Endothelial cell of hepatic sinusoid (primary cell): ENCODE data around the gene TRIM31.

Experiments
- in situ Hi-C: cut with HindIII; loops from 2 replicates; pipeline ENCODE4 v1.10.0; 2017; ENCODE audit warnings: low sequenced_read_pairs

Gene TRIM31, protein sequence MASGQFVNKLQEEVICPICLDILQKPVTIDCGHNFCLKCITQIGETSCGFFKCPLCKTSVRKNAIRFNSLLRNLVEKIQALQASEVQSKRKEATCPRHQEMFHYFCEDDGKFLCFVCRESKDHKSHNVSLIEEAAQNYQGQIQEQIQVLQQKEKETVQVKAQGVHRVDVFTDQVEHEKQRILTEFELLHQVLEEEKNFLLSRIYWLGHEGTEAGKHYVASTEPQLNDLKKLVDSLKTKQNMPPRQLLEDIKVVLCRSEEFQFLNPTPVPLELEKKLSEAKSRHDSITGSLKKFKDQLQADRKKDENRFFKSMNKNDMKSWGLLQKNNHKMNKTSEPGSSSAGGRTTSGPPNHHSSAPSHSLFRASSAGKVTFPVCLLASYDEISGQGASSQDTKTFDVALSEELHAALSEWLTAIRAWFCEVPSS

DNA sequence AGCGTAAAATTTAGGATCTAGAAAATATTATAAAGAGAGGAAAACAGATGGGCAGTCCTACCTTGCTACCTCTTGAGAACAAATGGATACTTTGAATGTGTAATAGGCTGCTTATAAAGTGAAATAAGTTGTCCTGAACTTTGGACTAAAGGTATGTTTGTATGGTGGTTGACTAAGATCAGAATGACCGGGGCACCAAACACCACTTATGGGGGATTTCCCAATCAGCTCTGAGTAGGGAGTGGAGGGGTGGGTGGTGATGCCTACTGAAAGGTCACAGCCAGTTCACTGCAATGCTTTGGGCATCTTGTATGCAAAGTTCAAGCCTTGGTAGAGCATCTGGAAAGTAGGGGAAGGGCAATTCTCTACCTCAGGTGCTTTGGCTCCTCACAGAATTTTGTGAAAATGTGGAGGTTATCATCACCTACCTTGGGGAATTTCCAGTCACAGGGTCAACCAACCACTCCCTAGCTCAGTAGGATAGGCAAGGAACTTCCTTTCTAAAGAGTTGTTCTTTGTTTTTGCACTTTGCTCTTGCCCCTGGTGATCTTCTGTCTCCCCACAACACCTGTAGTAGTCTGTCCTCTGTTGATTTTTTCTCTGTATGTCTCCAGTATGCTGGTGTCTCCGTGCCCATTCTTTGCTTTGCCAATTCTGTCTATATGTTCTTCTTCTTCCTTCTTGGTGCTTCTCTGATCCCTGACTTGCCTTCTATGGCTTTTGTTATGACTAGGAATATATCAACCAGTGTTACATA is at the start of gene TRIM31:
TSS of gene TRIM31 (minus strand) at position 88 of the 757 bp plus-strand sequence. CDS start 285 bp downstream, outside the sequence.
- in situ Hi-C loops = no loop called here

- in situ Hi-C loops = no loop called here
Observed at GRCh38 chr6:30162265-30163089, 49.6 kb upstream of the TRIM31 start.

DNA sequence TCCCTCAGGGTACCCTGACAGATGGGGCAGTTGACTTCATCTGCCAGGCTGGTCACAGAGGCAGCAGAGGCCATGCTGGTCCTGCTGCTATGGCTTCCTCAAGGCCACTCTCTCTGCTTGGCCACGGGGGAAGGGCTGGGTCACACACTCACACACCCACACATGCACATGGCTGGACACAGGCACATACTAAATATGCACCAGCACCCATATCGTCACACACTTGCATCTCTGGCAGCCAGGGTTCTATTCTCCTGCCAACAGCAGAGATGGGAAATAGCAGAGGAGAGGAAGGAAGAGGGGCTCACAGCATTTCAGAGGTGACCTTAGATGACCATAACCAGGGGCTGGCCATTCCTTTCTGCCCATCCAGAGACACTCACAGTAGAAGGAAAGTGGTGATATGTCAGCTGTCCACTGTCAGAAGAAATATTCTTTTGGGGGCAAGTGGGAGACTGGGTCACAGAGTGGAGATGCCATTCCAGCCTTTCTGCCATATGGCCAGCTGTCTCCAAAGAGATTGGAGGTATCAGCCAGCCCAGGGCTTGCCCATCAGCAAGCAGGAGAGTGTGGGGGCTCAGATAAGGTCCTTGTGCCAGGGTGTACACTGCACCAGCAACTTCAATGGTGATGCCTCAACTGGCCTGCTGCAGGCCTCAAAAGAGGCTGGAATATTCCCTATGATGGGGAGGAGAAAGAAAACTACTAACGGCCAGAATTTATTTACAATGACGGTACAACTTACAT is 48.1 kb upstream of the TRIM31 start, which contains the start of gene TRIM10:
TSS of gene TRIM10 (minus strand) at position 427 of the 747 bp plus-strand sequence. CDS start at position 74, 353 bp downstream.
- in situ Hi-C loops = no loop called here

DNA sequence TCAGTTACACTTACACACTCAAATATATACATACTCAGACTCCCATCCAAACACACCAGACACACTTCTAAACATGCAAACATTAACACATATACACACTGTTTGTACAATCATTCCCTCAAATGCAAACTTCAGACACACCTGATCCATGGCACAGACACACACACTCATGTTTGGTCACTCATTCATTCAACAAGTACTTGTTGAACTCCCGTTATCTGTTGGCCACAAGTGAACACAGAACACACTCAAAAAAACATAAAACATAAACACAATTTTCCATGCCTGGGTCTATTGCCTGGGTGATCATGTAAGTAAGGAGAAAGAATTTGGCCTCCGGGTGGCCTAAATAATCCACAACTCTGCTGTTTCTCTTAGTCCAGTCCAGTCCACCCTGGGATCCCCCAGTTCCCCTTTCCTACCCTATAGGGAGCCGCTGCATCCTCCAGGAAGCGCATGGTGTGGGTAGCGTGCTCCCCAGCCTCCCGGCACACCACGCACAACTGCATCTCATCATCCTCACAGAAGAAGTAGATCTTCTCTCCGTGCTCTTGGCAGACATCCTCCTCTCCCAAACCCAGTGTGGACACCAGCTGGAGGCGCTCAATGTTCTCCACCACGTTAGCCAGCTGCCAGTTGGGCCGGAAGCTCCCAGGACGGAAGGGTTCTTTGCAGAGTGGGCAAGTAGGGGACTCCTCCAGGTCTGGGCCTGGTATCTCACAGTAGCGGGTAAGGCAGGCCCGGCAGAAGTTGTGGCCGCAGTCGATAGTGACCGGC is 47.3 kb upstream of the TRIM31 start:
- in situ Hi-C loops = no loop called here

DNA sequence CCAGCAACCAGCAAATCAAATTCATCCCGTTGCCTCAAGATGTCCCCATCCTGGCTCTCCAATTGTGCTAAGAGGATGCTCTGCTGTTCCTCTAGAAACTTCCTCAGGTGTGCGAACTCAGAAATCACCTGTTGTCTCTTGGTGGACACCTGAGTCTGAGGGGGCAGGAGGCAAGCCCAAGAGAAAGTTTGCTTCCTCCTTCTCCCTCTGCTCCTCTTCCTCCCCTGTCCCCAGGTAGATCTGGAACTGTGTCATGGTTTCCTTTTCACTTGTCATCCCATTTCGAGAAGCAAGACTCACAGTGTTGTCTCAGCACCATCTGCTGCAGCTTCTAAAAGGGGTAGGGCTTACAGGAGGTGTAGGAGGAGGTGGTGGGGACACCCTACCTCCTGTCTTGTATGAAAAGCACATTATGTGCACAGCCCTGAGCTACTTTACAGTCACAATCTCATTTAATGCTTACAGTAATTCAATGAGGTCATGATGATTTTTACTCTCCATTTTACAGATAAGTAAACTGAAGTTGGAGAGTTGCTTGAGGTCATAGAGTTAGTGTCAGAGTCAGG is 45.7 kb upstream of the TRIM31 start:
- in situ Hi-C loops = loop anchor here (10.0 kb wide), 1 partner anchor 64 kb away; no protein-coding TSS in a partner anchor

GRCh38 chr6:30157999-30158398 is 45.1 kb upstream of the TRIM31 start:
- in situ Hi-C loops = loop anchor here (10.0 kb wide), 1 partner anchor 63 kb away; no protein-coding TSS in a partner anchor

DNA sequence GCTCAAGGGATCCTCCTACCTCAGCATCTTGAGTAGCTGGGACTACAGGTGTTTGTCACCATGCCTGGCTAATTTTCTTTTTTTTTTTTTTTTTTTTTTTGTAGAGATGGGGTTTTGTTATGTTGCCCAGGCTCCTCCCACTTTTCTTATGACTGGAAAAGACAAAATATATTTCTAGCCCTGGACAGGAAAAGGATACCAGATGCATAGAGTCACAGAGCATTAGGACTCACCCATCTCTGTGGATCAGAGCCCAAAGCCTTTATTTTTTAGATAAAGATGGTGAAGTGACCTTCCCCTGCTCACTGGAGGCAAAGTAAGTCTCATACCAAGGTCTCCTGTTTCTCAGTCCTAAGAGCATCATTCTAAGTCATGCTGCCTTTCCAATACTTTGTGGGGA is 44.7 kb upstream of the TRIM31 start:
- in situ Hi-C loops = loop anchor here (10.0 kb wide), 1 partner anchor 63 kb away; no protein-coding TSS in a partner anchor

DNA sequence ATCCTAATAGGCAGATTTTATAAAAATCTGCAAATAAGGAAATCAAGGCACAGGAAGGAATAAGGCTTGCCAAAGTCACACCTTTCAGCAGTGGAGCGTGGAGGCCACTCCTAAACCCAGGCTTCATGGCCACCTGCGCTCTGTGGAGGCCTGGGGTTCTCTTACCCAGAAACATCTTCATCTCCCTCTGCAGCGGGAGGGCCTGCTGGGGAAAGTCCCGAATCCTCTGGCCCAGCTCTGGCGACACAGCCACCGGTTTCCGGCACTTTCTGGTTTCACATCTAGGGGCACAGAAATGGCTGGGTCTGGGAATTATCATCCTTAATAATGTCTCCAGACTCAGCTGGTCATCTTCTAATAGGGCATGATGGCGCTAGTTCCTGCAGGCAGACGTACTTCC is 43.9 kb upstream of the TRIM31 start:
- in situ Hi-C loops = loop anchor here (10.0 kb wide), 1 partner anchor 62 kb away; no protein-coding TSS in a partner anchor

DNA sequence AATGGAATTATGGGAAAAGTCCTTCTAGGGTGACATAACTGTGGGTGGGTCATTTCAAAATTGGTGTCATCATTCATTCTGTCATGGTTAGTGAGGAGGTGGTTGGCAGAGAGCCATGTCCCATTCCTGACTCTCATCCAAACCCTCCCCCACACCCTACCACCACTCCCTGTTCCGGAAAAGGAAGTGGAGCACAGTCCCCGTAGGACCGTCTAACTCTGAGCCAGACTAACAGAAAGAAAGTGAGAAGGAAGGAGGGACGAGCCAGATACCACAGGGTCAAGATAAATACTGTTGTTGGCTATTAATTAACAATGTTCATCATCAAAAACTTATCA is 43.3 kb upstream of the TRIM31 start:
- in situ Hi-C loops = loop anchor here (10.0 kb wide), 1 partner anchor 61 kb away; no protein-coding TSS in a partner anchor

DNA sequence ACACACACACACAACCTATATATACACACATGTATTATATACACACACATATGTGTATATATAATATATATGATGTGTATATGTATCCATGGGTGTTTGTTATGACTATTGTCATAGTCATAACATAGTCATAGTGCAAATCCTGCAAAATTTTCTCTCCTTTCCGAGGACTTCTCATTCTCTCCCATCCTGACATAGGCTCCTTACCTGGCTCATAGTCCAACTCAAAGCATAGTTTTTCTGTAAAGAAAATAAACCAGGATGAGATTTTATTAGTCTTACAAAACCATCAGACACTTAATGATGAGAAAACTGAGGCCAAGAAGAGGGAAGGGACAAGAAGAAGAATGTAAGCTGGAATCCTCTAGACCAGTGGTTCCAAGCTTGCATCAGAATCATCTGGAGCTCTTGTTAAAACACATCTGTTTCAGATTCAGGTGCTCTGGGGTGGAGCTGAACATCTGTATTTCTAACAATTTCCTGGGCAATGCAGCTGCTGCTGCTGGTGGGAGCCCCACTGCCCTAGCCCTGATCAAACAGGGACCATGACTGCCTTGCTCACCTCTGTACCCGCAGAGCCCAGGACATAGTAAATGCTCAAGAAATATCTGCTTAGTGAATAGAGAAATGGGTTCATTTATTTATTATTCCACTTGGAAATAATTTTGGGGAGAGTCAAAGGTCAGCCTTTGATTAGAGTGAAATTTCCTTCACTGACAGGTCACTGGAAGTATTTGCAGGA is 42.8 kb upstream of the TRIM31 start:
- in situ Hi-C loops = loop anchor here (10.0 kb wide), 1 partner anchor 61 kb away; no protein-coding TSS in a partner anchor

DNA sequence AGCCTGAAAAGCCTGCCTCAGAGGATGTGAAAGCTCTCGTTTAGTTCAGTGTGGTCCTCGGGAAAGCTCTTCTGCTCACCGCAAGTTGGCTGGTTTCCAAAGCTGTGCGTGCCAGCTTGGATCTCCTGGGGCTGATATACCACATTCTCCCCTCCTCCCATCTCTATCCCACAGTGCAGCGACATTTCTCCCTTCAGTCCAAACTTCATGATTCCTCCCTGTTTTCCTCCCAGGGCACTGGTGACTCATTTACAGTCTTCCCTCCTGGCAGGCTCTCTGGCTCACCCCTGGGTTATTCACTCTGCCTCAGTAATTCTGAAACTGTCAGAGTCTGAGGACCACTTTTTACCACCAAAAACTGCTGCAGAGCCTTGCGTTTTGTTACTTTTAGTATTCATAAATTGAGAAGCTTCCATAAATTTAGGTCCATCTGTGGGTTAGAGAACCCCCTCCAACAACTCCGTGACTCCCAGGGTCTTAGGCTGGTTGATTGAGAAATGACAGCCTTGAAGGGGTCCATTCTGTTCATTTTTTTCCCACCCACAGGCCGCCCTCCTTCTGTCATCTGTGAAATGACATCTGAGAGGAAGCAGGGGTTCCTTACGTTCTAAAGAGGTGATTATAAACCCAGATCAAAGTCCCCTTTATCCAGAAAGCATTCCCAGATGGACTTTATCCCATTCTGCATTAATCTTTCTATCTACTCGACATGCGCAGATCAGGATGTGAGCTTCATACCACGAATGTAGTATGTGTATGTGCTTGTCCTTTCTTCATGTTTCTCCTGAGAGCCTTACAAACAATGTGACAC is 42.0 kb upstream of the TRIM31 start:
- in situ Hi-C loops = loop anchor here (10.0 kb wide), 1 partner anchor 60 kb away; no protein-coding TSS in a partner anchor

DNA sequence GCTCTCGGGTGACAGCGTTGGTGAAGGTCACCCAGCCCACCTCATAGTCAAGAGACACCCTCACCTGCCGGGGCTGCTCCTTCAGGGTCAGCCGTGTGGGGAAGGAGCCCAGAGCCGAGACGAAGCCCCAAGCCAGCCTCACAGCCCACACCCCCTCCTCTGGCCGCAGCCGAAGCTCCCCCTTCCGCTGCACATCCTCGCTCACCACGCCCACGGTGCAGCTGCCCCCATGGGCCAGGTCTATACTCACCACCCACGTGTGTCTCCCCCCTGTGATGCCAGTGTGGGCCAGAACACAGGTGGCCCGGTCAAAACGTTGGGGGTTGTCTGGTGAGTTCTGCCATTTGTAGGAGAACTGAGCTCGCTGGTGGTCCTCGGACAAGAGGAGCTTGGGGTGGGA is 41.2 kb upstream of the TRIM31 start:
- in situ Hi-C loops = loop anchor here (10.0 kb wide), 1 partner anchor 59 kb away; no protein-coding TSS in a partner anchor

DNA sequence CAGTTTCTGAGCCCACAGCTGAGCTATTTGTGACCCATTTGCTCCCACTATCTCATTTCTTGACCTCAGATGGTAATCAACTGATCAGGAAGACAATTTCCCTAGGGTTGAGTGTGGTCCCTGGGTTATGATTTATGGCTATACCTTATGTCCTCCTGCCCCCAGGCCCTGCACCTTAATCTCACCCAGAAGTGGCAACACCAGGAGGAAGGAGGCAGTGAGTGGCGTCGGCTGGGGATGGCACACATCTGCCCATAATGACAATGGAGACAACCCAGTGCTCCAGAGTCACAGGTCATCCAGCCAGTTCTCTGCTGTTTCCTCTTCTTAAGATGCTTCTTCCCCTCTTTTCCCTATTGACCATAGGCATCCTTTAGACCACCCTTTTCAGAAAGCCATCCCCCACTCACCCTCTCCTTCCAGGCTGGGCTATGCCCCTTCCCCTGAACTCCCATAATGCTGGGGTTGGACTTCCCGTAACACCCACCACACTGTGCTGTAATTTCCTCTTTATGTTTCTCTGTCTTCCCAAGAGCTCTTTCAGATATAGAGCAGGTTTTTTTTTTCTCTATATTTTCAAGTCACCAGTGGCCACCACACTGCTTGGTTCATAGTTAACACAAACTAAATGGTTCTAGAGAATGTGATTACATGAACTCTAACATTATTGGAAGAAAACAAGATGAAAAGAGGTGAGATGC is 40.2 kb upstream of the TRIM31 start:
- in situ Hi-C loops = loop anchor here (10.0 kb wide), 1 partner anchor 58 kb away; no protein-coding TSS in a partner anchor

- in situ Hi-C loops = loop anchor here (10.0 kb wide), 1 partner anchor 57 kb away; no protein-coding TSS in a partner anchor
Observed at GRCh38 chr6:30152016-30152673, 39.3 kb upstream of the TRIM31 start.

DNA sequence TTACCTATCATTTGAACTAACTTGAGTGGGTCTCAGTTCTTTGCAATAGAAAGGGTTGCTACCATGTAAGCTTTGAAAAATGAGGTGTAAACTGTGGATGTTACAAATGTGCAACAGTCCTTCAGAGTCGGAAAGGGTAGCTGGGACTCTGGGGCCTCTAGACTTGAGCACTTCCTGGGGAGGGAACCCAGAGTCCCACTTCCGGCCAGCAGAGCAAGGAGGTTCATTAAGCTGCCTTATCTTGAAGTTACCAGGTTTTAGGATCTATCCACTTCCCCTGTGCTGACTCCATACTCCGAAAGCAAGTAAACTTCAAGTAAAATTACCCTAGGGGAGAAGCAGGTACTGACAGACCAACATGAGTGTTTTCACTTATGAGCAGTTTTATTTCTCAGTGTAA is 38.7 kb upstream of the TRIM31 start:
- in situ Hi-C loops = loop anchor here (10.0 kb wide), 1 partner anchor 57 kb away; no protein-coding TSS in a partner anchor
